Mammary epithelial cell (primary cell): ENCODE results near the gene C1orf56.

Experiments used
- CTCF ChIP-seq, 2 donors: IDR thresholded peaks in 1 of 2; conservative IDR thresholded peaks in 1 of 2; 2 replicates each; pipeline ENCODE4 v1.5.1; 2011 to 2012; ENCODE audit warnings: inconsistent platforms in 2 of 2, low read length in 2 of 2, mild to moderate bottlenecking in 2 of 2, control low read depth in 1 of 2, low read depth in 1 of 2; ENCODE audit not compliant: insufficient read depth in 1 of 2; ENCODE audit errors: extremely low read depth in 1 of 2
- EZH2 ChIP-seq: IDR thresholded peaks from 2 replicates; pipeline ENCODE4 v1.6.1; 2012; ENCODE audit warnings: low read length, inconsistent platforms, borderline replicate concordance

GRCh38 chr1:151009674-151010345, 37.7 kb upstream of the C1orf56 start:
- TF ChIP-seq CTCF (conservative IDR thresholded peaks at IDR 0.05 in 1 of 2, IDR thresholded peaks at IDR 0.05 in 1 of 2; ENCODE audit: extremely low read depth in 1 of 2, insufficient read depth in 1 of 2, low read depth in 1 of 2, low read length in 2 of 2) (no peak), EZH2 (no peak)
